CD4-positive, alpha-beta T cell (primary cell): Measurements from ENCODE around the gene LCT. TPM values are rescaled to one million over a fixed set of nuclear protein-coding genes. Genes with fewer than 3 reads are reported as not detected.
A peak's percentile ranks its signal among the peaks of the same experiment; 100 is the strongest.

Experiments used
- ATAC-seq: fragments of 200-7000 bp; cut with Tn5 transposase; one replicate; pipeline ENCODE4 v1.10.0; 2022; ENCODE audit warnings: mild to moderate bottlenecking; ENCODE audit not compliant: poor library complexity
- CTCF ChIA-PET: fragments of 350-600 bp; sonication (Branson Sonifier 250); formaldehyde crosslinking; loops from one replicate; lab custom pipeline; 2021; ENCODE audit warnings: antibody characterized with exemption, inconsistent platforms; lab: Charles Lee
- POLR2A ChIA-PET: fragments of 350-600 bp; sonication (Branson Sonifier 250); formaldehyde crosslinking; loops from one replicate; lab custom pipeline; 2021; ENCODE audit warnings: antibody characterized with exemption, inconsistent platforms; lab: Charles Lee
- DNase-seq, 14 experiments: peaks; one replicate each; pipeline ENCODE4 v3.0.0-alpha.2; 2013 to 2020; ENCODE audit warnings: mixed read lengths in 2 of 14
- H3K27ac ChIP-seq, 2 donors: one replicate each; pipeline versions ENCODE4 v1.5.1 to v1.7.0; 2013; ENCODE audit warnings: low read length in 2 of 2, low read depth in 1 of 2, mild to moderate bottlenecking in 1 of 2
- H3K27me3 ChIP-seq, 2 experiments: 1 replicate in 1 of 2; 2 replicates in 1 of 2; pipeline versions ENCODE4 v1.6.1 to v1.7.0; 2013; ENCODE audit warnings: low read length in 2 of 2, control low read depth in 1 of 2, mild to moderate bottlenecking in 1 of 2, moderate library complexity in 1 of 2; ENCODE audit not compliant: insufficient read depth in 2 of 2, control insufficient read depth in 1 of 2
- H3K36me3 ChIP-seq: one replicate; pipeline ENCODE4 v1.6.1; 2013; ENCODE audit warnings: low read length, control low read depth; ENCODE audit not compliant: insufficient read depth
- H3K4me1 ChIP-seq: one replicate; pipeline ENCODE4 v1.6.1; 2013; ENCODE audit warnings: low read length, control low read depth; ENCODE audit not compliant: insufficient read depth
- H3K4me3 ChIP-seq: one replicate; pipeline ENCODE4 v1.5.1; 2013; ENCODE audit warnings: mild to moderate bottlenecking, low read length, moderate library complexity
- H3K9me3 ChIP-seq, 2 experiments: 1 replicate in 1 of 2; 2 replicates in 1 of 2; pipeline versions ENCODE4 v1.6.1 to v1.7.0; 2013; ENCODE audit warnings: low read length in 2 of 2, mild to moderate bottlenecking in 2 of 2, control low read depth in 1 of 2, moderate library complexity in 1 of 2; ENCODE audit not compliant: control insufficient read depth in 1 of 2, insufficient read depth in 1 of 2
- H3K27ac Mint-ChIP-seq: one replicate; pipeline ENCODE4 v1.8.0; 2020; ENCODE audit warnings: mixed read lengths
- H3K27me3 Mint-ChIP-seq: one replicate; pipeline ENCODE4 v1.8.0; 2021; ENCODE audit warnings: mixed read lengths
- H3K36me3 Mint-ChIP-seq: one replicate; pipeline ENCODE4 v1.8.0; 2021; ENCODE audit warnings: low read depth, mixed read lengths
- H3K4me1 Mint-ChIP-seq: one replicate; pipeline ENCODE4 v1.8.0; 2021; ENCODE audit warnings: low read depth, mixed read lengths
- H3K4me3 Mint-ChIP-seq: one replicate; pipeline ENCODE4 v1.8.0; 2020; ENCODE audit warnings: mild to moderate bottlenecking, mixed read lengths
- H3K9me3 Mint-ChIP-seq: one replicate; pipeline ENCODE4 v1.8.0; 2020; ENCODE audit warnings: mixed read lengths
- intact Hi-C, 2 experiments: fragments of 100-400 bp; cut with DNase I in 1 of 2; cut with micrococcal nuclease in 1 of 2; formaldehyde crosslinking; loops; one replicate each; pipeline versions ENCODE4 v1.15.1 to v1.9.0; 2023 to 2025; cut with DNase I, micrococcal nuclease
- total RNA-seq, 174 experiments: library from RNA in 2 of 174; stranded (reverse) in 2 of 174; gene quantifications; one replicate each; pipeline ENCODE4 v1.2.3 and lab custom pipeline; 2021 to 2026
- TF ChIP-seq, protein P1 (sequence below): fragments of 200-600 bp; IDR thresholded peaks from one replicate; pipeline ENCODE4 v1.8.0; 2022; ENCODE audit warnings: antibody characterized with exemption, mild to moderate bottlenecking

LCT gene
- total RNA-seq, 2 experiments from 2014 or later, result 0.06 TPM; not detected in 1

DNA sequence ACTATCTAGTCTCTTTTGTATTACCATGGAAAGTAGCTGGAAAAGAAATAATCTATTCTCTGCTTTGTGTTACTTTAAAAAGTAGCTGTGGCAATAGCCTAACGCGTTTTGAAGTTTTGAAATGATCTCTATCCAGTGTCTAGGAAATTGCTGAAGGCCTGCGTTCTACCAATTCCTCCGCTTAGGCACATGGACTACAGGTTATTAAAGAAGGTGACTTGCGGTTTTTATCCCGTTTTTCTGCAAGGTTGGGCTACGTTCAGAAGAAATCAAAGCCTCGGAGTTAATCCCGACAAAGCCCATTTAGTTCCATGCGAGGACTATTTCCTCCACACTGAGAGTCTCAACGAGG, 96.0 kb downstream of the LCT start:
- H3K4me1 ChIP-seq, result peaks cover 11% of the 10 kb centered on the region

DNA sequence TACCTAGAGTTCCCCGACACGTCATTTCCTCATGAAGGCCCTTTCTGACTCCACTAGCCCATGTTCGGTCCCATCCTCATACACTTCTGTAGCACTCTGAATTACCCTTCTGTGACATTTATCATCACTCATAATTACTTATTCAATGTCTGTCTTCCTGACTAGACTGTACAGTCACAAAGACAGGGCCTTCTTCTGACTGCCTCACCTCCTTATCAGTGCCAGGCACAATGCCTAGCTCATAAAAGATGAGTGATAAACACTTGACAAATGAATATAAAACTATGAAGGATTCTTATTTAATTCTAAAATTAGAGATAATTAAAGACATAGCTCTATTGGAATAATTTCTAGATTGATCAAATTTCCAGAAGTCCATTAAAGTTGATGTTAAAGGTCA, 96.8 kb downstream of the LCT start:
- Histone ChIP-seq H3K36me3 (no peaks in the 10 kb centered on the region), H3K4me1 (peaks cover 11% of the 10 kb centered on the region), H3K27ac (no peak overlapping the region), H3K9me3 (no peaks in the 10 kb centered on the region), H3K27me3 (no peaks in the 10 kb centered on the region), H3K4me3 (no peak overlapping the region)
- Mint-ChIP-seq H3K36me3 (peaks cover 21% of the 10 kb centered on the region), H3K27me3 (no peaks in the 10 kb centered on the region), H3K4me1 (peaks cover 34% of the 10 kb centered on the region), H3K9me3 (no peaks in the 10 kb centered on the region), H3K4me3 (no peak overlapping the region), H3K27ac (no peak overlapping the region)
- ATAC-seq (no peak), DNase-seq (no peak)
- TF ChIP-seq, protein P1, sequence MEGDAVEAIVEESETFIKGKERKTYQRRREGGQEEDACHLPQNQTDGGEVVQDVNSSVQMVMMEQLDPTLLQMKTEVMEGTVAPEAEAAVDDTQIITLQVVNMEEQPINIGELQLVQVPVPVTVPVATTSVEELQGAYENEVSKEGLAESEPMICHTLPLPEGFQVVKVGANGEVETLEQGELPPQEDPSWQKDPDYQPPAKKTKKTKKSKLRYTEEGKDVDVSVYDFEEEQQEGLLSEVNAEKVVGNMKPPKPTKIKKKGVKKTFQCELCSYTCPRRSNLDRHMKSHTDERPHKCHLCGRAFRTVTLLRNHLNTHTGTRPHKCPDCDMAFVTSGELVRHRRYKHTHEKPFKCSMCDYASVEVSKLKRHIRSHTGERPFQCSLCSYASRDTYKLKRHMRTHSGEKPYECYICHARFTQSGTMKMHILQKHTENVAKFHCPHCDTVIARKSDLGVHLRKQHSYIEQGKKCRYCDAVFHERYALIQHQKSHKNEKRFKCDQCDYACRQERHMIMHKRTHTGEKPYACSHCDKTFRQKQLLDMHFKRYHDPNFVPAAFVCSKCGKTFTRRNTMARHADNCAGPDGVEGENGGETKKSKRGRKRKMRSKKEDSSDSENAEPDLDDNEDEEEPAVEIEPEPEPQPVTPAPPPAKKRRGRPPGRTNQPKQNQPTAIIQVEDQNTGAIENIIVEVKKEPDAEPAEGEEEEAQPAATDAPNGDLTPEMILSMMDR, result no peak
- CTCF ChIA-PET, result interaction anchor here (1.2 kb wide), 1 partner anchor 9 kb away, joined by 3 read pairs; no protein-coding TSS in a partner anchor
- intact Hi-C loops, result loop anchor here (2.0 to 10.0 kb wide), 7 partner anchors 132 to 823 kb away; partner anchors contain the start of genes CCNT2 (in 2 of the 2), MCM6 (in 1 of the 2), R3HDM1 (in 1 of the 2) and RAB3GAP1 (in 1 of the 2)
- POLR2A ChIA-PET, result no interaction called here

More for the DNA sequence above, 96.0 kb downstream of the LCT start:
- ATAC-seq (no peak), DNase-seq (no peak)
- Mint-ChIP-seq H3K36me3 (peaks cover 27% of the 10 kb centered on the region), H3K27ac (peak overlapping the region; percentile 92), H3K27me3 (no peaks in the 10 kb centered on the region), H3K4me1 (peaks cover 40% of the 10 kb centered on the region), H3K4me3 (no peak overlapping the region), H3K9me3 (no peaks in the 10 kb centered on the region)
- H3K27me3 ChIP-seq, result no peaks in the 10 kb centered on the region
- CTCF ChIA-PET, result interaction anchor here (1.2 kb wide), 1 partner anchor 10 kb away, joined by 3 read pairs; no protein-coding TSS in a partner anchor
- TF ChIP-seq, protein P1, result no peak
- POLR2A ChIA-PET, result interaction anchor here (0.9 to 1.4 kb wide), 8 partner anchors 18 to 823 kb away, joined by 3 to 26 read pairs (median 5); partner anchors contain the start of genes CCNT2, MCM6, R3HDM1 and RAB3GAP1
- H3K27ac ChIP-seq, result peak overlapping the region in 1 of 2 donors; percentile 95
- H3K9me3 ChIP-seq, result no peaks in the 10 kb centered on the region
- H3K4me3 ChIP-seq, result no peak overlapping the region
- intact Hi-C loops, result loop anchor here (1.0 to 10.0 kb wide), 8 partner anchors 131 to 824 kb away; partner anchors contain the start of genes CCNT2 (in 2 of the 2), R3HDM1 (in 2 of the 2), ZRANB3 (in 2 of the 2) and MCM6 (in 1 of the 2)
- H3K36me3 ChIP-seq, result peaks cover 1% of the 10 kb centered on the region

Other genes starting within 250 kb of the LCT start
- 100 to 1,000 TPM; 143 to 150 TPM for gene UBXN4, start 95.3 kb downstream of the LCT start, total RNA-seq
- 10 to 100 TPM; 31.5 to 34.4 TPM for gene MCM6, start 39.3 kb upstream of the LCT start, total RNA-seq
- gene DARS1, start 148.4 kb upstream of the LCT start, total RNA-seq, result 10 to 100 TPM; 38.2 to 41.7 TPM